Left lung (tissue), 10 donors: Measurements from ENCODE around the gene TBC1D19. TPM values are rescaled to one million over a fixed set of nuclear protein-coding genes. Genes with fewer than 3 reads are reported as not detected.

ENCODE experiments used
- ATAC-seq: fragments of 200-7000 bp; cut with Tn5 transposase; one replicate; pipeline ENCODE4 v1.9.1; 2020; ENCODE audit warnings: moderate library complexity
- DNase-seq, 4 donors: peaks; one replicate each; pipeline ENCODE4 v3.0.0-alpha.2; 2013 to 2020
- H3K27ac ChIP-seq, 2 donors: fragments of 200-600 bp; sonication (generic) in 1 of 2; one replicate each; pipeline versions ENCODE4 v1.5.0 to v1.8.0; 2020 to 2021
- H3K27me3 ChIP-seq, 2 donors: fragments of 200-600 bp; sonication (generic) in 1 of 2; one replicate each; pipeline versions ENCODE4 v1.5.0 to v1.8.0; 2020 to 2021
- H3K36me3 ChIP-seq, 2 donors: fragments of 200-600 bp; sonication (generic) in 1 of 2; one replicate each; pipeline versions ENCODE4 v1.5.0 to v1.8.0; 2020 to 2021
- H3K4me1 ChIP-seq, 2 donors: fragments of 200-600 bp; one replicate each; pipeline ENCODE4 v1.8.0; 2021
- H3K4me3 ChIP-seq, 2 donors: fragments of 200-600 bp; sonication (generic) in 1 of 2; one replicate each; pipeline versions ENCODE4 v1.5.0 to v1.8.0; 2020 to 2021; ENCODE audit warnings: mild to moderate bottlenecking in 1 of 2
- H3K9me3 ChIP-seq, 2 donors: fragments of 200-600 bp; sonication (generic) in 1 of 2; one replicate each; pipeline versions ENCODE4 v1.5.0 to v1.8.0; 2020 to 2021
- intact Hi-C, 2 donors: fragments of 100-400 bp; cut with DNase I; formaldehyde crosslinking; loops; one replicate each; pipeline versions ENCODE4 v1.11.2 to v1.14.2; 2022
- polyA plus RNA-seq, 6 donors: library from polyadenylated mRNA; unstranded; fragments of 120-200 nt; gene quantifications; one replicate each; pipeline ENCODE4 v1.2.1, GENCODE V29; 2013; ENCODE audit not compliant: insufficient read length in 6 of 6
- total RNA-seq, 2 donors: library from RNA; stranded (reverse); fragmentation: NEBNext Ultra II Directional; extraction: Animal tissue kit (Norgen Biotek cat#: 25700); gene quantifications; one replicate each; pipeline ENCODE4 v1.2.1, GENCODE V29; 2021
- TF ChIP-seq, protein P1 (sequence below), 2 donors: fragments of 200-600 bp; sonication (generic) in 1 of 2; IDR thresholded peaks; one replicate each; pipeline versions ENCODE4 v1.5.0 to v1.8.0; 2021; ENCODE audit warnings: antibody characterized with exemption in 2 of 2
- donor health status: DM: no; HTN: yes; CAD: no.
- donor health status: DM: no; HTN: no; CAD: no.

Gene TBC1D19
- total and polyA plus RNA-seq, 8 donors = 9.5 to 25.8 (median 17.8) TPM

DNA sequence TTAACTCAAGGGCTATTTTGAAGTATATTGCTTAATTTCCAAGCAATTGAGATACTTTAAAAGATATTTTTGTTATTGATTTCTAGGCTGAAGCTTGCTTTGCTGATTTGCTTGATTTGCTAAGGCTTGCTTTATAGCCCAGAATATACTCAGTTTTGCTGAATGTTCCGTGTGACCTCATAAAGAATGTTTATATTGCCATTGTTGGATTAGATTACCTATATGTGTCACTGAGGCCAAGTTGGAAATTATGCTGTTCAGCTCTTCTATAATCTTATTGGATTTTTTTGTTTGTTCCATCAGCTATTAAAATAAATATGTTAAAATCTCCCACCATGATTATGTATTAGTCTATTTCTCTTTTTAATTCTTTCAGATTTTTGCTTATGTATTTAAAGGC, 13.0 kb downstream of the TBC1D19 start:
- intact Hi-C loops = no loop called here
- peaks cover 0 to 5% of the 10 kb centered on the region in 2 donors for H3K9me3 ChIP-seq

GRCh38 chr4:26601204-26601603, 17.3 kb downstream of the TBC1D19 start:
- H3K27ac ChIP-seq = no peak overlapping the region
- ATAC-seq (no peak), DNase-seq (no peak)
- H3K27me3 ChIP-seq = no peaks in the 10 kb centered on the region
- intact Hi-C loops = no loop called here
- H3K9me3 ChIP-seq = peaks cover 0 to 5% of the 10 kb centered on the region in 2 donors
- H3K4me1 ChIP-seq = no peaks in the 10 kb centered on the region
- no peaks in the 10 kb centered on the region for H3K36me3 ChIP-seq
- TF ChIP-seq, protein P1, sequence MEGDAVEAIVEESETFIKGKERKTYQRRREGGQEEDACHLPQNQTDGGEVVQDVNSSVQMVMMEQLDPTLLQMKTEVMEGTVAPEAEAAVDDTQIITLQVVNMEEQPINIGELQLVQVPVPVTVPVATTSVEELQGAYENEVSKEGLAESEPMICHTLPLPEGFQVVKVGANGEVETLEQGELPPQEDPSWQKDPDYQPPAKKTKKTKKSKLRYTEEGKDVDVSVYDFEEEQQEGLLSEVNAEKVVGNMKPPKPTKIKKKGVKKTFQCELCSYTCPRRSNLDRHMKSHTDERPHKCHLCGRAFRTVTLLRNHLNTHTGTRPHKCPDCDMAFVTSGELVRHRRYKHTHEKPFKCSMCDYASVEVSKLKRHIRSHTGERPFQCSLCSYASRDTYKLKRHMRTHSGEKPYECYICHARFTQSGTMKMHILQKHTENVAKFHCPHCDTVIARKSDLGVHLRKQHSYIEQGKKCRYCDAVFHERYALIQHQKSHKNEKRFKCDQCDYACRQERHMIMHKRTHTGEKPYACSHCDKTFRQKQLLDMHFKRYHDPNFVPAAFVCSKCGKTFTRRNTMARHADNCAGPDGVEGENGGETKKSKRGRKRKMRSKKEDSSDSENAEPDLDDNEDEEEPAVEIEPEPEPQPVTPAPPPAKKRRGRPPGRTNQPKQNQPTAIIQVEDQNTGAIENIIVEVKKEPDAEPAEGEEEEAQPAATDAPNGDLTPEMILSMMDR (IDR thresholded peaks at IDR 0.05) = no peak
- H3K4me3 ChIP-seq = no peak overlapping the region

More for the DNA sequence above, 13.0 kb downstream of the TBC1D19 start:
- no peak for DNase-seq
- no peak for ATAC-seq
- Histone ChIP-seq H3K36me3 (no peaks in the 10 kb centered on the region), H3K27ac (no peak overlapping the region), H3K27me3 (no peaks in the 10 kb centered on the region), H3K4me3 (no peak overlapping the region), H3K4me1 (no peaks in the 10 kb centered on the region)
- TF ChIP-seq, protein P1 (IDR thresholded peaks at IDR 0.05) = no peak

DNA sequence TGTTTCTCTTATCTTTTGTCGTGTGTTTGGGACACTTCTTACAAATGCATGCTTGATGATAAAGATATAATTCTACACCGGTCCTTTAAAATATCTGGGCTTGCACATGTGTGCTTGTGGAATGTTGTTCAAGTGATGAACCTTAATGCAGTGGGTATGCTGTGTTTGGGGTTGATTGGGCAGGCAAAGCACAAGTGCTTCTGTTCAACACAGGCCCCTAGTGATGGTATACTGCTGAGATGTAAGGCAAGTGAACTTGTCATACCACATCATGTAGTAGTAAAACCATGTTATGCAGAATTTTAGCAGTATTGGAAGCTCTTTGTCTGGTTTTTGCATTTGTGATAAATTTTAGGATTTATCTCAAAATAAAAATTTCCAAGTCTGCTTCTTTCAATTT, 23.9 kb downstream of the TBC1D19 start:
- intact Hi-C loops = no loop called here
- ATAC-seq (no peak), DNase-seq (no peak)
- TF ChIP-seq, protein P1 (IDR thresholded peaks at IDR 0.05) = no peak
- no peaks in the 10 kb centered on the region for H3K27me3 ChIP-seq
- no peak overlapping the region for H3K4me3 ChIP-seq
- peaks cover 0 to 5% of the 10 kb centered on the region in 2 donors for H3K4me1 ChIP-seq
- H3K9me3 ChIP-seq = no peaks in the 10 kb centered on the region
- H3K27ac ChIP-seq = no peak overlapping the region
- no peaks in the 10 kb centered on the region for H3K36me3 ChIP-seq

DNA sequence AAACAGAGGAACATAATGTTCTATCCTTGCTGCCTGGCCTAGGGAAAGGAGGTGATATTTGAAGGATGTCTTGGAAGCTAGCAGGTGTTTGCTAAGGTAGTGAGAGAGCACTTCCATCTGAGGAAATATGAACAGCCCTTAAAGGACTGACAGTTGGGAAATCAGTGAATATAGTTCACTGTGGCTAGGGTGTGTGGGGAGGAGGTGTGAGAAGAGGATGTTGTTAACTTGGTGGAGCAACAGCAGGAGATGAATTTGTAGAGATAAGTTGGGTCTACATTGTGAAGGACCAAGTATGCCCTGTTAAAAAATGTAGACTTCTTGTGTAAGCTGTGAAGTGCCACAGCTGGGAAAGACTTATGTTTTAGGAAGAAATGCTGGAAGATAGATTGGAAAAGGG, 25.5 kb downstream of the TBC1D19 start:
- H3K27ac ChIP-seq = no peak overlapping the region
- intact Hi-C loops = no loop called here
- no peak overlapping the region for H3K4me3 ChIP-seq
- peaks cover 0 to 5% of the 10 kb centered on the region in 2 donors for H3K4me1 ChIP-seq
- no peaks in the 10 kb centered on the region for H3K27me3 ChIP-seq
- no peaks in the 10 kb centered on the region for H3K36me3 ChIP-seq
- ATAC-seq (no peak), DNase-seq (no peak)
- TF ChIP-seq, protein P1 (IDR thresholded peaks at IDR 0.05) = no peak
- H3K9me3 ChIP-seq = no peaks in the 10 kb centered on the region

DNA sequence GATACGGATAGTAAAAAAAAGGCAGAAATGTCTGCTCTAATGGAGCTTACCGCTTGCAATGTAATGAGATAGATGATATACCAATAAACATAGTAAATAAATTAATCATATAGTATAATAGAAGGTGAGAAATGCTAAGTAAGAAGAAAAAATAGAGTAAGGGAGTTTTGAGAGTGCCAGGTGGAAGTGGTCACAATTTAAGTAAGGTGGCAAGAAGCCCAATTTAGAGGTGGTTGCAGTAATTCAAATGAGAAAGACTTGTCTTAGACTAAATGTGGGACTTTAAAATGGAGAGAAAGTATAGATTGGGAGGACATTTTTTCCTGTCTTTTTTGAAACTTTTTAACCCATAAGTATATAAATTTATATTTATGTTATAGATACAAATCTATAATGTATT, 26.0 kb downstream of the TBC1D19 start:
- Histone ChIP-seq H3K27ac (no peak overlapping the region), H3K9me3 (no peaks in the 10 kb centered on the region), H3K4me1 (peaks cover 0 to 5% of the 10 kb centered on the region in 2 donors), H3K36me3 (no peaks in the 10 kb centered on the region), H3K27me3 (no peaks in the 10 kb centered on the region), H3K4me3 (no peak overlapping the region)
- DNase-seq = no peak
- TF ChIP-seq, protein P1 (IDR thresholded peaks at IDR 0.05) = no peak
- no peak for ATAC-seq
- intact Hi-C loops = no loop called here
